HG03565 (cell line): ENCODE measurements around the gene CCNDBP1.
"Not testable (repeated sequence)": the region's sequence is repeated elsewhere in the genome, so short reads cannot be mapped to it uniquely, and the experiment has no call there.

Source experiments
- ATAC-seq: cut with Tn5 transposase; IDR thresholded peaks from one replicate; pipeline ENCODE4 v1.9.1; 2021; ENCODE audit warnings: mild to moderate bottlenecking, moderate library complexity; ENCODE audit not compliant: unreplicated experiment

CCNDBP1 gene

DNA sequence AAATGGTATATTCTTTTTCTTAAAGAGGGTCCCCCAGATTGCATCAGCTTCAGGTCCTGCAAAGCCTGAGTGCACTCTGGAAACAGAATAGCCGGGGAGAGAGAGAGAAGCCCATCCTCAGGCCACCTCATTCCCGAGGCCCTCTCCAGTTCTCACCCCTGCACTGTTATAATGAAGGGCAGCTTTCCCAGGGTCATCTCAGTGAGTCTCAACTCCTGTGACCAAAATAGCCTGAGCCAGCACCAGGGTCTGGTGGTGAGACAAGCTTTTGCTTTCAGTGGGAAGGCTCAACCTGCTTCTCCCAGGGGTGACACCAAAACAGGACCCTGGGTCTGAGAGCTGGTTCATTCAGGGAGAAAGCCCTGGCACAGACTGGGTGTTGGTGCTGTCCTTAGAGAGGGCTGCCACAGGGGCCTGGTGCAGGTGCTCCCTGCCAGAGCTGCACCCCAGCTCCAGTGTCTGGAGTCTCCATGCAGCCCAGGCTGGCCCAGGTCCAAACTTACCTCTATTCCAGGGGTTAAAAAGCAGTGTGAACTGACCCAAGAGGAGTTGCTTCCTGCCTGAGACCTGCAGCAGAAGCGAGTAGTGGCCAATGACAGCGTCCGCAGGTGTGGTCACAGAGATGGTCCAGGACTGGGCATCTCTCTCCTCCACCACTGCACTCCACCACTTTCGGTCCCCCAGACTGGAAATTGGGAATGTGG is 29.5 kb downstream of the CCNDBP1 start:
- ATAC-seq, result no peak

- ATAC-seq, result no peak
Observed at GRCh38 chr15:43215961-43216360, 30.8 kb downstream of the CCNDBP1 start.

DNA sequence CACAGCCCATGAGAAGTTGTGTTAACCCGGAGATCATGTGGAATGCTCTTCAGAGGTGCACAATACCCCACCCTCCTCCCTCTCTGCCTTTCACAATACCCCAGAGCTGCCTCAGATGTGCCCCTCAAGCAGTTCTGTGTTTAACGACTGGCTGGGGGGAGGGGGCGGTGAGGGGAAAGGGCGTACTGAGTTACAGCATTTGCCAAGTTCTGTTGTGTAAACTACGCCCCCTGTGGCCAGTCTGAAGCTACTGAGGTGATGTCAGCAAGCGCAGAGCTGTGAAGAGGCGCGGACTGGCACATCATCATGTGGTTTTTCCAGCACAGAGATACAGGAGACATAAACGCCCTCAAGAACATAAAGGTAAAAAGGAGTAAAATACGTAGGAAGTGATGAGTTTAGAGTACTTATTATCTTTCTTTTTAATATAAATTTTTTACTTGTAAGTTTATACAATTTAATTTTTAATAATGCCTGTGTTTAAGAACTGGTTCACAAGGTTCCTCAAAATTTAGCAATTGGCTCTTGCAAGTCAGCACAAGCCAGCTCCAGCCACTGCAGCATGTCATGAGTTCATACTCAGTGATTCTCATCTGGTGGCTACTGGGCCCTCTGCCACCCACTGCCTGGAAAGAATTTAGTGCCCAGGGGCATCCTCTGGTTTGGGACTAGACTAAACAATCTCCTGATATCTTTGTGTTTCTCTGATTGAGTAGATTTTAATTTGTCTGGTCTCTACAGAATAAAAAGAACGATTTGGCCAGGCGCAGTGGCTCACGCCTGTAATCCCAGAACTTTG is 33.9 kb downstream of the CCNDBP1 start:
- ATAC-seq, result no peak

DNA sequence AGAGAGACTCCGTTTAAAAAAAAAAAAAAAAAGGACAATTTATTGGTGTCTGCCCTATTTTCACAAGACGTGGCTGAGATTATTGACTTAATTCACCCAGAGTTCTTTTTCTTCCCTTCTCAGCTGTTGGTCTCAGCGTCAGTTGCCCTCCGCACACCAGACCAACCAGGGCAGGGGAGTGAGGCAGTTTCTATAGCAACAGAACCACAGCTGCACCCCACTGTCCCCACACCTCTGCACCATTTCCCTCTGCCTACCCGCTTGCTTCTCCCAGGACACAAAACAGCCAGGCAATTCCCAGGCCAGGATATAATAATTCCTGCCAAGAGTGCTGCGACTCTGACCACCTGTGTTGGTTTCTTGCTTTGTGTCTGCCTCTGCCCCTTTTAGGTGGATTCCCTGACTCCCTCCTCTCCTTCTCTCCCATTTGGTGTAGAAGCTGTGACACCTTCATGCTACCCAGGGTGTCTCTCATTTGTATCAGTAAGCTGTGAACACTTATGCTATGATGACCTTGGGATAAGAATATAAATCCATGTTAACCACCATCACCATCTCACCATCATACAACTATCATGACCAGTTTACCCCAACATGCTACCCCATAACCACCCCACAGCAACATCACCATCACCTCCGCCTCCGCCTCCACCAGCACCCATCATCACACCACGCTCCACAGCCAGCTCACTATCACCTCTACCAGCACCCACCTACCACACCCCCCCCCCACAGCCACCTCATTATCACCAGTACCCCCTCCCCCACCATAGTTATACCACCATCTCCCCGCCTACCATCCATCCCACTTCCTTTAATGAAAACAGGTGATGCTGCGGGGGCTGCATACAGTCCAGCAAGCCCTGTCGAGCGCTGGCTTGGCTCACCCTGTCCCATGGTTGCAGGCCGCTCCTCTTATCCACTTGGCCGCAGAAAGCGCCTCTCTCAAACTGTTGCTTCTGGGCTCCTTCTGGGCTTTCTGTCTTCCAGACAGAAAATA is 35.0 kb downstream of the CCNDBP1 start:
- ATAC-seq, result no peak

DNA sequence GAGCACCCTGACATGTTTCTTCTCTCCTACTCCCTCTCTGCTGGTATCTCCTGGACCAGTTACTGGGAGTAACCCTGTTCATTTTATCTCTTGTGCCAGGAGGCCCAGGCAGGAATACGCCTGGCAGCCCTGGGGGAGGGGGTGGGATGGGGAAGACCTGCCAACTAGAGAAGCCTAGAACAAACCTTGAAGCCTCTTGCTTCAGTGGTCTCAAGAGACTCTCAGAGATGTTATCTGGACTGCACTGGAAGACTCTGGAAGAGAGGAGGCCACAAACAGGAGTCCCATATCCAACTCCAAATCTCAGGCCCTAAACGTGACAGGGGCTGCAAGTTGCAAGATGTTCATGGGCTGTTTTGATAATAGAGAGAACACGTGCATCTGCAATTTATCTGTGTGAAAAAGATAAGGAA is 35.8 kb downstream of the CCNDBP1 start, which contains the start of gene EPB42:
EPB42 (minus strand) TSS at position 28 of the 413 bp plus-strand sequence. CDS start 193 bp downstream, outside the sequence.
- no peak for ATAC-seq

DNA sequence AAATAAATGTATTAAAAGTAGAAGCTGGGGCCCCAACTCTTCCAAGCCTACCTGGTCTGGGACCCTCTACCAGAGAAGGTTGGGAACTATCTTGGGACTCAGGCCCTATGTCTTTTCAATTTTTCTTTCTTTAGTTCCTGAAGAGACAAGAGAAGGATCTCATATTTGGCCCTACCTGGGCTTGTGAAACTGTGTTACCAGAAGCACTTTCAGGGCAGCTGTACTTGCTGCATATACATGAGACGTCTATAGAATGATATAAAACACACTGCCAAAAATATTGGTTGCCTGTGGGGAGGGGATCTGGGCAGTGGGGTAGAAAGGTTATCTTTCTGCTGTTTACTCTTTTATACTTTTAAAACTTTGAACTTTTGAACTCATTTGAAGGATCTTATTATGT is 36.2 kb downstream of the CCNDBP1 start:
- ATAC-seq, result no peak

- ATAC-seq, result no peak
Observed at GRCh38 chr15:43225201-43225949, 40.2 kb downstream of the CCNDBP1 start.

GRCh38 chr15:43225950-43226255 is 40.7 kb downstream of the CCNDBP1 start:
- not testable (repeated sequence) for ATAC-seq

DNA sequence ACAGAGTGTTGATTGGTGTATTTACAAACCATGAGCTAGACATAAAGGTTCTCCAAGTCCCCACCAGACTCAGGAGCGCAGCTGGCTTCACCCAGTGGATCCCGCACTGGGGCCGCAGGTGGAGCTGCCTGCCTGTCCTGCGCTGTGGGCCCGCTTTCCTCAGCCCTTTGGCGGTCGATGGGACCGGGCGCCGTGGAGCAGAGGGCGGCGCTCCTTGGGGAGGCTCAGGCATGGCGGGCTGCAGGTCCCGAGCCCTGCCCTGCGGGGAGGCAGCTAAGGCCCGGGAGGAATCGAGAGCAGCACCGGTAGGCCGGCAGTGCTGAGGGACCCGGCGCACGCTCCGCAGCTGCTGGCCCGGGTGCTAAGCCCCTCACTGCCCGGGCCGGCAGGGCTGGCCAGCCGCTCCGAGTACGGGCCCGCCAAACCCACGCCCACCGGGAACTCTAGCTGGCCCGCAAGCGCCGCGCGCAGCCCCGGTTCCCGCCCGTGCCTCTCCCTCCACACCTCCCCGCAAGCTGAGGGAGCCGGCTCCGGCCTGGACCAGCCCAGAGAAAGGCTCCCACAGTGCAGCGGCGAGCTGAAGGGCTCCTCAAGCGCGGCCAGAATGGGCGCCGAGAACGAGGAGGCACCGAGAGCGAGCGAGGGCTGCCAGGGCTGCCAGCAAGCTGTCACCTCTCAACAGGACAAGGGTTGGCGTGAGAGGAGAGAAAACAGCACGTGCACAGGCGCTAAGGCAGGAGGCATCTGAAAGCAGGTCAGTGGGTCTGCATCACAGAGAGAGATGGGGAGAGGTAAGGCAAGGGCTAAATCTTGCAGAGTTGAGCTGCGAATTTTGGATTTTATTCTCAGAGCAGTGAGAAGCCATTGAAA is 41.5 kb downstream of the CCNDBP1 start:
- ATAC-seq, result no peak

DNA sequence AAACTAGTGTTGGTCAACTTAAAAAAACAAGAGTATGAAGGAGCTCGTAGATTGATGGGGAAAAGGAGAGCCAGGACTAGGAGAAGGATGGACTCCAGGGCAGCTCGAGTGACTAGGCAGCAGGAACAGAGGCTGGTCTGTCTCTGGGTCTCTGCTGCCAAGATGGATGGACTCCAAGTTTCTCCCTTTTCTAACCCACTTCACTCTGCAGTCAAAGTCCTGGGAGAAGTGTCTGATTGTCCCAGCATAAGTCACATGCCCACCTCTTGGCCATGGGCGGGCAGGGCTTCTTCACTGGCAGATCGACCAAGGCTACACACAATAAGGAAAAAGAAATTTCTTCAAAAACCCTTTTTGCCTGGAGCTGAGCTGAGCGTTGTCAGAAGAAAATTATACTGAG is 44.8 kb downstream of the CCNDBP1 start:
- ATAC-seq, result no peak

GRCh38 chr15:43230640-43231115 is 45.5 kb downstream of the CCNDBP1 start:
- ATAC-seq, result no peak

GRCh38 chr15:43232289-43232874 is 47.2 kb downstream of the CCNDBP1 start:
- ATAC-seq, result no peak

GRCh38 chr15:43235536-43235935 is 50.3 kb downstream of the CCNDBP1 start:
- ATAC-seq, result no peak

GRCh38 chr15:43237842-43238470 is 52.8 kb downstream of the CCNDBP1 start:
- ATAC-seq, result no peak

GRCh38 chr15:43238671-43239131 is 53.5 kb downstream of the CCNDBP1 start:
- no peak for ATAC-seq

GRCh38 chr15:43239732-43240491 is 54.7 kb downstream of the CCNDBP1 start:
- no peak for ATAC-seq

- ATAC-seq, result no peak
Observed at GRCh38 chr15:43241100-43241499, 55.9 kb downstream of the CCNDBP1 start.

- ATAC-seq, result no peak
Observed at GRCh38 chr15:43242616-43243015, 57.4 kb downstream of the CCNDBP1 start.
